Nephron (organoid): ENCODE measurements around the gene FOSL2.

Source experiments
- H3K27ac Mint-ChIP-seq, 3 experiments: 2 replicates each; pipeline ENCODE4 v1.8.0; 2020; ENCODE audit warnings: mixed read lengths in 3 of 3, mild to moderate bottlenecking in 2 of 3, moderate library complexity in 1 of 3
- H3K27me3 Mint-ChIP-seq: 2 replicates; pipeline ENCODE4 v1.8.0; 2021; ENCODE audit warnings: low read depth, mild to moderate bottlenecking, moderate library complexity, mixed read lengths
- H3K36me3 Mint-ChIP-seq: 2 replicates; pipeline ENCODE4 v1.8.0; 2020; ENCODE audit warnings: low read depth, mixed read lengths
- H3K4me1 Mint-ChIP-seq: 2 replicates; pipeline ENCODE4 v1.8.0; 2020; ENCODE audit warnings: mixed read lengths
- H3K4me3 Mint-ChIP-seq, 3 experiments: 2 replicates each; pipeline ENCODE4 v1.8.0; 2020; ENCODE audit warnings: mild to moderate bottlenecking in 3 of 3, mixed read lengths in 3 of 3, moderate library complexity in 2 of 3
- H3K9me3 Mint-ChIP-seq: 2 replicates; pipeline ENCODE4 v1.8.0; 2020; ENCODE audit warnings: mixed read lengths
- CTCF ChIP-seq, 3 experiments: fragments of 200-600 bp; sonication (generic); IDR thresholded peaks; one replicate each; pipeline ENCODE4 v1.5.0; 2021; ENCODE audit warnings: antibody characterized with exemption in 3 of 3; ENCODE audit not compliant: unreplicated experiment in 3 of 3

FOSL2 gene

GRCh38 chr2:28363686-28364280 is 28.9 kb upstream of the FOSL2 start:
- no peak for TF ChIP-seq CTCF (IDR thresholded peaks at IDR 0.05; ENCODE audit: unreplicated experiment in 3 of 3)
- Mint-ChIP-seq H3K4me1 (peaks cover 56% of the 10 kb centered on the region), H3K27ac (peak overlapping the region in 2 of 3 experiments; percentile 87 to 88), H3K27me3 (peaks cover 11% of the 10 kb centered on the region), H3K4me3 (no peak overlapping the region), H3K36me3 (no peaks in the 10 kb centered on the region), H3K9me3 (no peaks in the 10 kb centered on the region)

GRCh38 chr2:28364610-28365009 is 28.0 kb upstream of the FOSL2 start:
- Mint-ChIP-seq H3K36me3 (no peaks in the 10 kb centered on the region), H3K4me1 (peaks cover 56% of the 10 kb centered on the region), H3K27me3 (peaks cover 11% of the 10 kb centered on the region), H3K27ac (peak overlapping the region; percentile 52 to 88 (median 87)), H3K4me3 (peak overlapping the region in 1 of 3 experiments; percentile 20), H3K9me3 (no peaks in the 10 kb centered on the region)
- no peak for TF ChIP-seq CTCF (IDR thresholded peaks at IDR 0.05; ENCODE audit: unreplicated experiment in 3 of 3)

- Mint-ChIP-seq H3K4me3 (peak overlapping the region in 1 of 3 experiments; percentile 20), H3K36me3 (no peaks in the 10 kb centered on the region), H3K27ac (peak overlapping the region; percentile 52 to 88 (median 87)), H3K27me3 (peaks cover 11% of the 10 kb centered on the region), H3K4me1 (peaks cover 56% of the 10 kb centered on the region), H3K9me3 (no peaks in the 10 kb centered on the region)
- no peak for TF ChIP-seq CTCF (IDR thresholded peaks at IDR 0.05; ENCODE audit: unreplicated experiment in 3 of 3)
Measured at GRCh38 chr2:28365158-28365557, 27.5 kb upstream of the FOSL2 start.

- peak overlapping the region in 2 of 3 experiments; percentile 49 to 88 for H3K27ac Mint-ChIP-seq
- H3K9me3 Mint-ChIP-seq: peaks cover 2% of the 10 kb centered on the region
- H3K27me3 Mint-ChIP-seq: peaks cover 9% of the 10 kb centered on the region
- no peak for TF ChIP-seq CTCF (IDR thresholded peaks at IDR 0.05; ENCODE audit: unreplicated experiment in 3 of 3)
- H3K36me3 Mint-ChIP-seq: no peaks in the 10 kb centered on the region
- peaks cover 58% of the 10 kb centered on the region for H3K4me1 Mint-ChIP-seq
- no peak overlapping the region for H3K4me3 Mint-ChIP-seq
Measured at GRCh38 chr2:28366149-28366495, 26.5 kb upstream of the FOSL2 start.

- Mint-ChIP-seq H3K27me3 (peaks cover 9% of the 10 kb centered on the region), H3K4me1 (peaks cover 59% of the 10 kb centered on the region), H3K9me3 (peaks cover 3% of the 10 kb centered on the region), H3K27ac (peak overlapping the region in 2 of 3 experiments; percentile 49 to 88), H3K4me3 (no peak overlapping the region), H3K36me3 (no peaks in the 10 kb centered on the region)
- TF ChIP-seq CTCF (IDR thresholded peaks at IDR 0.05; ENCODE audit: unreplicated experiment in 3 of 3): no peak
Measured at GRCh38 chr2:28366496-28367282, 26.0 kb upstream of the FOSL2 start.
